Panc1 (cell line): ENCODE results near the gene NLRP6. TPM values are rescaled to one million over a fixed set of nuclear protein-coding genes. Genes with fewer than 3 reads are reported as not detected.
A peak's percentile ranks its signal among the peaks of the same experiment; 100 is the strongest.

ENCODE experiments used
- ATAC-seq: fragments of 200-7000 bp; cut with Tn5 transposase; 2 replicates; pipeline ENCODE4 v1.9.1; 2020; ENCODE audit warnings: mild to moderate bottlenecking, moderate library complexity
- BruUV-seq: library from RNA; stranded (reverse); fragments of 400-500 nt; replicated peaks from 2 replicates; lab custom pipeline; 2021; lab: Mats Ljungman, UMichigan
- CTCF ChIA-PET: fragments of 300-600 bp; sonication (Branson Sonifier 250); formaldehyde crosslinking; loops from one replicate; lab custom pipeline; 2022; ENCODE audit warnings: antibody characterized with exemption; lab: Charles Lee
- POLR2A ChIA-PET: fragments of 300-600 bp; sonication (Branson Sonifier 250); formaldehyde crosslinking; loops from one replicate; lab custom pipeline; 2022; ENCODE audit warnings: antibody characterized with exemption; lab: Charles Lee
- DNase-seq: peaks from one replicate; pipeline ENCODE4 v3.0.0-alpha.2; 2010; ENCODE audit warnings: low read depth, low spot score
- H3K27ac ChIP-seq: 2 replicates; pipeline ENCODE4 v1.5.1; 2011; ENCODE audit warnings: mild to moderate bottlenecking, low read length, inconsistent platforms
- H3K27me3 ChIP-seq: fragments of 200-500 bp; sonication (Bioruptor generic); 2 replicates; pipeline ENCODE4 v1.6.0; 2014; ENCODE audit warnings: low read length, inconsistent platforms; ENCODE audit not compliant: control insufficient read depth, insufficient read depth
- H3K36me3 ChIP-seq: fragments of 200-500 bp; sonication (Bioruptor generic); 2 replicates; pipeline ENCODE4 v1.5.1; 2014; ENCODE audit warnings: inconsistent platforms, mild to moderate bottlenecking, low read length, moderate library complexity; ENCODE audit not compliant: control insufficient read depth, insufficient read depth
- H3K4me1 ChIP-seq: 2 replicates; pipeline ENCODE4 v1.5.1; 2011; ENCODE audit warnings: inconsistent platforms, mild to moderate bottlenecking, low read length, moderate library complexity; ENCODE audit not compliant: control insufficient read depth, insufficient read depth
- H3K4me3 ChIP-seq, 2 experiments: 2 replicates each; pipeline ENCODE4 v1.5.1; 2011 to 2012; ENCODE audit warnings: low read depth in 2 of 2, low read length in 2 of 2, mild to moderate bottlenecking in 2 of 2, inconsistent platforms in 1 of 2, moderate library complexity in 1 of 2
- H3K9me3 ChIP-seq: fragments of 200-500 bp; sonication (Bioruptor generic); 2 replicates; pipeline ENCODE4 v1.5.1; 2014; ENCODE audit warnings: low read depth, mild to moderate bottlenecking, inconsistent platforms, low read length, moderate library complexity; ENCODE audit not compliant: control insufficient read depth, insufficient read depth
- CTCF ChIP-seq: fragments of 450-650 bp; IDR thresholded peaks from 2 replicates; pipeline ENCODE4 v1.5.1; 2017; ENCODE audit warnings: mild to moderate bottlenecking
- POLR2AphosphoS5 ChIP-seq: IDR thresholded peaks from 2 replicates; pipeline ENCODE4 v1.6.1; 2012; ENCODE audit warnings: mild to moderate bottlenecking, low read depth, low read length, moderate library complexity
- REST ChIP-seq, 2 experiments: IDR thresholded peaks; 2 replicates each; pipeline ENCODE4 v1.6.1; 2011 to 2012; ENCODE audit warnings: low read depth in 2 of 2, control low read depth in 1 of 2, low read length in 1 of 2, mild to moderate bottlenecking in 1 of 2, moderate library complexity in 1 of 2; ENCODE audit not compliant: insufficient read depth in 1 of 2
- SIN3A ChIP-seq: IDR thresholded peaks from 2 replicates; pipeline ENCODE4 v1.6.1; 2012; ENCODE audit warnings: low read depth, mild to moderate bottlenecking, low read length, moderate library complexity, borderline replicate concordance; ENCODE audit not compliant: insufficient read depth
- in situ Hi-C: cut with HindIII; loops from 2 replicates; pipeline ENCODE4 v1.10.0; 2016; ENCODE audit warnings: low sequenced_read_pairs, low pct_unique_long_range_greater_than_20kb
- intact Hi-C: fragments of 100-400 bp; cut with micrococcal nuclease; formaldehyde crosslinking; loops from one replicate; pipeline ENCODE4 v1.10.0; 2022; ENCODE audit not compliant: unreplicated experiment
- total RNA-seq: library from RNA; stranded (reverse); gene quantifications from one replicate; pipeline ENCODE4 v1.2.1, GENCODE V29; 2021; ENCODE audit not compliant: unreplicated experiment

NLRP6 gene
- total RNA-seq, 1 experiment from 2014 or later: 0.59 TPM

- ChIA-PET CTCF (no interaction called here), POLR2A (no interaction called here)
- BruUV-seq: no TSS peak
Observed at GRCh38 chr11:266676-267439, 11.3 kb upstream of the NLRP6 start.

More at GRCh38 chr11:266676-267439, 11.3 kb upstream of the NLRP6 start:
- ATAC-seq (no peak), DNase-seq (no peak)
- no peak for TF ChIP-seq CTCF
- TF ChIP-seq SIN3A: no peak
- no peak for TF ChIP-seq POLR2AphosphoS5
- TF ChIP-seq REST (IDR thresholded peaks at IDR 0.05; ENCODE audit: insufficient read depth in 1 of 2, low read depth in 2 of 2, low read length in 1 of 2): no peak
- peaks cover 3% of the 10 kb centered on the region; the same call in 1 of the 2 replicates for H3K9me3 ChIP-seq
- H3K36me3 ChIP-seq: no peaks in the 10 kb centered on the region
- no peak overlapping the region; the same call in 1 of the 2 replicates for H3K27ac ChIP-seq
- peaks cover 14% of the 10 kb centered on the region for H3K4me1 ChIP-seq
- peak overlapping the region in 1 of 2 experiments; percentile 29; a peak in 1 of 4 replicates for H3K4me3 ChIP-seq
- in situ Hi-C loops (no loop called here), intact Hi-C loops (no loop called here)
- no peaks in the 10 kb centered on the region for H3K27me3 ChIP-seq
